GM12873 (cell line): Measurements from ENCODE around the gene HACD1.

Experiments
- TF ChIP-seq, protein P1 (sequence below): IDR thresholded peaks from 2 replicates; pipeline ENCODE4 v1.5.1; 2012; ENCODE audit warnings: low read depth, mild to moderate bottlenecking, moderate library complexity, low read length, control low read depth; ENCODE audit not compliant: insufficient read depth; ENCODE audit errors: missing control alignments

Gene HACD1, protein sequence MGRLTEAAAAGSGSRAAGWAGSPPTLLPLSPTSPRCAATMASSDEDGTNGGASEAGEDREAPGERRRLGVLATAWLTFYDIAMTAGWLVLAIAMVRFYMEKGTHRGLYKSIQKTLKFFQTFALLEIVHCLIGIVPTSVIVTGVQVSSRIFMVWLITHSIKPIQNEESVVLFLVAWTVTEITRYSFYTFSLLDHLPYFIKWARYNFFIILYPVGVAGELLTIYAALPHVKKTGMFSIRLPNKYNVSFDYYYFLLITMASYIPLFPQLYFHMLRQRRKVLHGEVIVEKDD

DNA sequence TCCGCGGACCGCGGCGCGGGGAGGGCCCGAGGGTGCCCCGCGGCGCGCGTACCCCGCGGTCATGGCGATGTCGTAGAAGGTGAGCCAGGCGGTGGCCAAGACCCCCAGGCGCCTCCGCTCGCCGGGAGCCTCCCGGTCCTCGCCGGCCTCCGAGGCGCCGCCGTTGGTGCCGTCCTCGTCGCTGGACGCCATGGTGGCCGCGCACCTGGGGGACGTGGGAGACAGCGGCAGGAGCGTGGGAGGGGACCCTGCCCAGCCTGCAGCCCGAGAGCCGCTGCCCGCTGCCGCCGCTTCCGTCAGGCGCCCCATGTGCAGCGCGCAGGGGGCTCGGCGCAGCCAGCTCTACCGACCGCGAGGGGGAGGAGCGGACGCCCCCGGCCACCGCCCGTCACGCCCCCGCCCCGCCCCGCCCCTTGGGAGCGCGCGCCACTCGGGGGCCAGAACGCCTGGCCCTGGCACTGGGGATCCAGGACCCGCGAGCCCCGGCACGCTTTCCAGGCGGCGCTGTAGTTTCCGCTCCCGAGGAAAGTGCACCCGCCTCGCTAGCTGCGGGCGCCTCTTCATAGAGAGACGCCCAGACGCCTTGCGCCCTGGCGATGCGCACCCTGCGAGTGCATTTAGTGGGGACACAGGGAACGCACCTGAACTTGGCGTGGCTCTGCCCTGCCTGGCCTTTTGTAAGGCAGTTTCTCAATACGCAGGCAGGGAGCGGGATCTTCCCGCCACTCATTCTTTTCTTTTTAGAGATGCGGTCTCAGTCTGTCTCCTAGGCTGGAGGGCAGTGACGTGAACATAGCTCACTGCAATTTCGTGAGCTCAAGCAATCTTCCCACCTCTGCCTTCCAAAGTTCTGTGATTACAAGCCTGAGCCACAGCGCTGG, at the start of gene HACD1:
Gene HACD1 (minus strand): TSS at position 344 of the 881 bp plus-strand sequence. CDS start 35 bp downstream, at position 309.
- TF ChIP-seq, protein P1, sequence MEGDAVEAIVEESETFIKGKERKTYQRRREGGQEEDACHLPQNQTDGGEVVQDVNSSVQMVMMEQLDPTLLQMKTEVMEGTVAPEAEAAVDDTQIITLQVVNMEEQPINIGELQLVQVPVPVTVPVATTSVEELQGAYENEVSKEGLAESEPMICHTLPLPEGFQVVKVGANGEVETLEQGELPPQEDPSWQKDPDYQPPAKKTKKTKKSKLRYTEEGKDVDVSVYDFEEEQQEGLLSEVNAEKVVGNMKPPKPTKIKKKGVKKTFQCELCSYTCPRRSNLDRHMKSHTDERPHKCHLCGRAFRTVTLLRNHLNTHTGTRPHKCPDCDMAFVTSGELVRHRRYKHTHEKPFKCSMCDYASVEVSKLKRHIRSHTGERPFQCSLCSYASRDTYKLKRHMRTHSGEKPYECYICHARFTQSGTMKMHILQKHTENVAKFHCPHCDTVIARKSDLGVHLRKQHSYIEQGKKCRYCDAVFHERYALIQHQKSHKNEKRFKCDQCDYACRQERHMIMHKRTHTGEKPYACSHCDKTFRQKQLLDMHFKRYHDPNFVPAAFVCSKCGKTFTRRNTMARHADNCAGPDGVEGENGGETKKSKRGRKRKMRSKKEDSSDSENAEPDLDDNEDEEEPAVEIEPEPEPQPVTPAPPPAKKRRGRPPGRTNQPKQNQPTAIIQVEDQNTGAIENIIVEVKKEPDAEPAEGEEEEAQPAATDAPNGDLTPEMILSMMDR = no peak

DNA sequence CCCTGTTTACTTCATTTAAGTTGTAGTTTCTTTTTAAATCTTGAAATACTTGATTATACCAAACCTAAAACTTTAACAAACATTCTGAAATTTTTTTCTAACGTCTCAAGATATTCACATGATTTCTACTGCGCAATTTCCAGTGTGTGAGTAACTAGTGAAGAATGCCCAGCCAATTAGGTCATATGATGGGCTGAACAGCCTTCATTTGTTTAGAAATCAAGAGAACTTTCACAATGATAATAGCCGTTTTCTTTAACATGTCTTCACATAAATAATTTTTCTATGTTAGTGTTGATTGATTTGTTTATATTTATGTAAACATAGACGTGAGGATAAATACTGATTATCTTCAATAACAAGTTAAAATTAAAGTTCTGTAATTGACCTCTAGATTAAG, 48.6 kb upstream of the HACD1 start:
- TF ChIP-seq, protein P1 = no peak

DNA sequence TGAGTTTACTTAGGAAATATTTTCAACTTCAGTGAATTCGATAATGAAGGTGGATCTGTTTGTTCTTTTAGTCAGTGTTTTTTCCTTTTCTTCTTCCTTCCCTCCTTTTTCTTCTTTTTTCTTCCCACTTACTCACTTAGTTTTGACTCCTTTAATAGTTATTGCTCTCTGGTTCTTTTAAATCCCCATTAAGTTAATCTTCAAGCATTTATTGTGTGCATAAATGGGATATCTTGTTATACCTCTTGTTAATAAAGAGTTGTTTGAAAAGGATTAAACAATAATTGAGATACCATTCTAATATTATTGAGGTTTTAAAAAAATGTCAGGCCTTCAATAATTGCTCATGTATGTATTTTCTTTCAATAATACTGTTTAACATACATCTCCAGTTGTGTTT, 46.3 kb upstream of the HACD1 start:
- TF ChIP-seq, protein P1 = no peak

DNA sequence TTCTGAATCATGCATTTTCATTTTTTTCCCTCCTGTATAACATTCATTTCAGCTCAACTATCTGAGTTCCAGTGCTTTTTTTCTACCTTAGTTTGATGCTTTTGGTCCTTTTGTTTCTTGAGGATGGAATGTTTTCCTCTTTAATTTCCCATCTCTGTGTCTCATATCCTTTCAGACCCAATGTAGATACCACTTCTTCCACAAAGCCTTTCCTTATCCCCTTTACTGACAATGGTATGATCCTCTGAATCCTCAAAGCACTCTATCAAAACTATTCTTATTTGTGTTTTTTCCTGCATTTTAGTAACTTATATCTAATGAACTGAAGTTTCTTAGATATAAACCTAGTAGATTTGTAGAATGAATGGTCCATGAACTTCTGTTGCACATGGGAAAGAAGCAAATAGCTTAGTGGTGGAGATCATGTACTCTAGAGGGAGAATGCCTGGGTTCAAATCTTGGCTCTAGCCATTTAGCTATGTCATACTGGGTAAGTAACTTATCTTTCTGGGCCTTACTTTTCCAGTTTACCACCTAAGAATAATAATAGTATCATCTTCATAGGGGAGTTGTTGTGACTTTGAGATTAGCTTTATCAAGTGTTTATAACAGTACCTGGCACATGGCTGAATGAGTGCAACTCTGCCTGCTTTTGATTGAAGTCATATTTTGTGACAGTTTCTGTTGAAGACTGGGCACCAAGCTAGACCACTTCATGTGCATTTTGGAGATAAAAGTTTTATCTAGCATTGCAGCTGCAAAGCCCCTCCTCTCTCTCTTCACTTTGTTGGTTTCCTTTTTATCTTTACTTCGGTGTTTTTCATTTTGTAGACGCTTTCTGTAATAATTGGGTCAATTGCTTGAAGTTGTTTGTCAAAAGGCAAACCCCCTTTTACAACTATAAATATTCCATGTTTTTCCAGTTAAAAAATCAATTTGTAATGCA, 45.3 kb upstream of the HACD1 start:
- TF ChIP-seq, protein P1 = no peak

DNA sequence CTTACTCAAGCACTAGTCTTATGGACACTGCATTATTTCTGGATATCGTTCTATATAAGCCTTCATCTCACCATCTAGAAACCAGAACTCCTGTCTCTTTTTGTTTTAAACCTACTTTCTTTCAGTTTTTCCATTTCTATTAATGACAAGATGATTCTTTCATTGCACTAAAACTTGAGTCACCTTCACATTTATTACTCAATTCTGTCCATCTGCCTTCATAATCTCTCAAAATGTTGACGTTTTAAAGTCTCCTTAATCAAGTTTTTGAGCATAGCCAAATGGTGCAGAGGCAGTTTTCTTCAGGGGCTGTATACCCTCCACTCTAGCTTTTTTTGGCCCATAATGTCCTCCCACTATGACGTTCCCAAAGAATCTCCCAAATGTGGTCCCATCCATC, 44.3 kb upstream of the HACD1 start:
- TF ChIP-seq, protein P1 = no peak

DNA sequence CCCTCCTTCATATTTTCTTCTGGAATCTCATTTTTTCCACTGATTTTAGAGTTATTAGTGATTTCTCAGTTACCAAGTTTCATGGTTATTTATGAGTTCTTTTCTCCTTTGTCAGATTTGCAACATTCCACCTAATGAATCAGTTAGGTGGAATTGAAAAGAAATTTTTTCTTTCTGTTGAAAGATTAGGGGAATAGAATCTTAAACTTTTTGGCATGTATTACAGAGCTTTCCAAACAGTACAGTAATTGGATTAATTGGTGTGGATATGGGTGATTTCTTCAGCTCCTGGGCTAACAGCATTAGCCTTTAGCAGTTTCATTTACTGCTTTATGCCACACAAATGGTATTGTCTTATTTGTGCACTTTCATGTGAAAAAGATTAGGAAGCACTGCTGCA, 43.7 kb upstream of the HACD1 start:
- TF ChIP-seq, protein P1 = no peak
